Heart right ventricle (tissue), 16 donors: ENCODE data around the gene DBH. TPM values are rescaled to one million over a fixed set of nuclear protein-coding genes. Genes with fewer than 3 reads are reported as not detected.

Experiments
- ATAC-seq, 8 donors: fragments of 200-7000 bp; cut with Tn5 transposase; one replicate each; pipeline ENCODE4 v1.9.1; 2020; ENCODE audit warnings: mild to moderate bottlenecking in 8 of 8, moderate library complexity in 8 of 8, moderate number of reproducible peaks in 1 of 8
- DNase-seq, 2 donors: peaks; one replicate each; pipeline ENCODE4 v3.0.0-alpha.2; 2020
- H3K27ac ChIP-seq, 10 donors: fragments of 200-600 bp; sonication (generic) in 2 of 10; one replicate each; pipeline versions ENCODE4 v1.5.0 to v1.8.0; 2020 to 2022; ENCODE audit warnings: mild to moderate bottlenecking in 3 of 10
- H3K27me3 ChIP-seq, 7 donors: fragments of 200-600 bp; one replicate each; pipeline ENCODE4 v1.8.0; 2021 to 2022; ENCODE audit warnings: mild to moderate bottlenecking in 2 of 7
- H3K36me3 ChIP-seq, 9 donors: fragments of 200-600 bp; sonication (generic) in 1 of 9; one replicate each; pipeline versions ENCODE4 v1.5.0 to v1.8.0; 2020 to 2022; ENCODE audit warnings: mild to moderate bottlenecking in 2 of 9
- H3K4me1 ChIP-seq, 9 donors: fragments of 200-600 bp; sonication (generic) in 1 of 9; one replicate each; pipeline versions ENCODE4 v1.5.0 to v1.8.0; 2020 to 2022; ENCODE audit warnings: mild to moderate bottlenecking in 4 of 9
- H3K4me3 ChIP-seq, 10 donors: fragments of 200-600 bp; sonication (generic) in 2 of 10; one replicate each; pipeline versions ENCODE4 v1.5.0 to v1.8.0; 2020 to 2022; ENCODE audit warnings: mild to moderate bottlenecking in 7 of 10, moderate library complexity in 2 of 10
- H3K9me3 ChIP-seq, 11 donors: fragments of 200-600 bp in 10 of 11; sonication (generic) in 2 of 11; one replicate each; pipeline versions ENCODE4 v1.5.0 to v1.8.0; 2013 to 2022; ENCODE audit warnings: mild to moderate bottlenecking in 2 of 11, control low read depth in 1 of 11, moderate library complexity in 1 of 11
- WGBS, 2 donors: extraction: QIAGEN DNeasy Blood & Tissue Kit; methylation state at CpG; one replicate each; pipeline ENCODE4 v1.1.7; 2013; ENCODE audit warnings: inconsistent platforms in 1 of 2; 5-methylcytosine and 5-hydroxymethylcytosine counted together
- intact Hi-C, 10 donors: fragments of 100-400 bp; cut with DNase I; formaldehyde crosslinking; loops; one replicate each; pipeline versions ENCODE4 v1.11.1 to v1.14.2; 2022
- polyA plus RNA-seq, 2 donors: library from polyadenylated mRNA; stranded (reverse); fragments of 200-250 nt; gene quantifications; one replicate each; pipeline ENCODE4 v1.2.3, GENCODE V29; 2013
- total RNA-seq, 10 donors: library from RNA; stranded (reverse); fragmentation: NEBNext Ultra II Directional in 3 of 10; extraction: Animal tissue kit (Norgen Biotek cat#: 25700) in 3 of 10; gene quantifications; one replicate each; pipeline versions ENCODE4 v1.2.1 to v1.2.4, GENCODE V29; 2021 to 2023
- TF ChIP-seq, protein P1 (sequence below), 9 donors: fragments of 200-600 bp; sonication (generic) in 2 of 9; IDR thresholded peaks; one replicate each; pipeline versions ENCODE4 v1.5.0 to v1.8.0; 2021 to 2022; ENCODE audit warnings: antibody characterized with exemption in 9 of 9, mild to moderate bottlenecking in 5 of 9, moderate library complexity in 1 of 9
- donor health status: Arrhythmogenic right ventricular cardiomyopathy.
- donor health status: ischemic (EF 13 %, LVEDD 7.1; RV severe dilation, severe dysfunction).
- donor health status: healthy with polysubstance abuse.
- donor health status: DM: no; HTN: yes; CAD: no.
- donor health status: DM: no; HTN: no; CAD: no.
- donor health status: ischemic (EF 25% LVEDD 6.9; RV normal size, moderate dysfunction).
- donor health status: ischemic (EF 25% LVEDD 5.7; RV mildly dilated, moderate dysfunction).
- donor health status: healthy.
- donor health status: DM: yes; HTN: yes; CAD: no.
- donor health status: Ischemic cardiomyopathy.
- donor health status: ischemic (EF 35%, LVEDD 5.7; RV mildly dilated, moderate dysfunction).
- donor health status: nonischemic (EF 11% LVEDD 7.7; RV severe dilation, severe dysfunction).
- donor health status: DM: yes; HTN: yes; CAD: no.
- donor health status: PGD.
- donor health status: ischemic (EF 29% LVEDD 5.4; RV normal size, mild dysfunction).
- donor health status: nonischemic (EF 23%, LVEDD 6.1; RV moderate dilation, normal function).

DBH gene
- total and polyA plus RNA-seq, 12 donors: 0.01 to 0.09 TPM; not detected in 10

DNA sequence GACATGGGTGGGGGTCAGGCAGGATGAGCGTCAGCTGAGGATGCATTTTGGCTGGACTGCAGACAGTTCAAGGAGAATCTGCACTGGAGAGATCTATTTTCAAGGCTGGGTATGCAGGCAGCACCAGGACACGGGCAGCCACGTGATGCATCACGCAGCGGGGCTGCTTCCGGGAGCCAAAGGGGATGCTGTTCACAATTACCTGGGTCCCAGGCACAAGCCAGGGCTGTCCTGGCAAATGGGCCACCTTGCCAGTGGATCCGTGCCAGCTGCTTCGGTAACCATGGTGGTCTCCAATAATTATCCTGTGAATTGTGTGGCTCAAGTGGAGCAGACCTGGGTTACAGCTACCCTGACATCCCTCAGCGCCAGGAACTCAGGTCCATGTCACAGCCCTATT is 17.5 kb downstream of the DBH start:
- no peak overlapping the region for H3K4me3 ChIP-seq
- WGBS, 2 donors: 79 to 88% methylated on average over 9 of the region's 9 CpGs
- no peaks in the 10 kb centered on the region for H3K36me3 ChIP-seq
- intact Hi-C loops: no loop called here
- ATAC-seq: no peak
- peaks cover 5 to 12% (median 8%) of the 10 kb centered on the region in 9 donors for H3K4me1 ChIP-seq
- DNase-seq: no peak
- TF ChIP-seq, protein P1, sequence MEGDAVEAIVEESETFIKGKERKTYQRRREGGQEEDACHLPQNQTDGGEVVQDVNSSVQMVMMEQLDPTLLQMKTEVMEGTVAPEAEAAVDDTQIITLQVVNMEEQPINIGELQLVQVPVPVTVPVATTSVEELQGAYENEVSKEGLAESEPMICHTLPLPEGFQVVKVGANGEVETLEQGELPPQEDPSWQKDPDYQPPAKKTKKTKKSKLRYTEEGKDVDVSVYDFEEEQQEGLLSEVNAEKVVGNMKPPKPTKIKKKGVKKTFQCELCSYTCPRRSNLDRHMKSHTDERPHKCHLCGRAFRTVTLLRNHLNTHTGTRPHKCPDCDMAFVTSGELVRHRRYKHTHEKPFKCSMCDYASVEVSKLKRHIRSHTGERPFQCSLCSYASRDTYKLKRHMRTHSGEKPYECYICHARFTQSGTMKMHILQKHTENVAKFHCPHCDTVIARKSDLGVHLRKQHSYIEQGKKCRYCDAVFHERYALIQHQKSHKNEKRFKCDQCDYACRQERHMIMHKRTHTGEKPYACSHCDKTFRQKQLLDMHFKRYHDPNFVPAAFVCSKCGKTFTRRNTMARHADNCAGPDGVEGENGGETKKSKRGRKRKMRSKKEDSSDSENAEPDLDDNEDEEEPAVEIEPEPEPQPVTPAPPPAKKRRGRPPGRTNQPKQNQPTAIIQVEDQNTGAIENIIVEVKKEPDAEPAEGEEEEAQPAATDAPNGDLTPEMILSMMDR (IDR thresholded peaks at IDR 0.05): no peak
- H3K27me3 ChIP-seq: peaks cover 0 to 84% (median 50%) of the 10 kb centered on the region in 7 donors
- no peak overlapping the region for H3K27ac ChIP-seq
- no peaks in the 10 kb centered on the region for H3K9me3 ChIP-seq

GRCh38 chr9:133654736-133655657 is 18.8 kb downstream of the DBH start:
- 66 to 70% methylated on average over 38 of the region's 38 CpGs for WGBS, 2 donors
- ATAC-seq (no peak), DNase-seq (no peak)
- no peaks in the 10 kb centered on the region for H3K9me3 ChIP-seq
- intact Hi-C loops: no loop called here
- H3K4me3 ChIP-seq: no peak overlapping the region
- no peak overlapping the region for H3K27ac ChIP-seq
- TF ChIP-seq, protein P1 (IDR thresholded peaks at IDR 0.05): no peak
- peaks cover 0 to 83% (median 62%) of the 10 kb centered on the region in 7 donors for H3K27me3 ChIP-seq
- H3K36me3 ChIP-seq: no peaks in the 10 kb centered on the region
- peaks cover 9 to 22% (median 16%) of the 10 kb centered on the region in 9 donors for H3K4me1 ChIP-seq

- WGBS, 2 donors: 63 to 70% methylated on average over 14 of the region's 14 CpGs
- DNase-seq: no peak
- H3K4me3 ChIP-seq: no peak overlapping the region
- ATAC-seq: no peak
- no peaks in the 10 kb centered on the region for H3K36me3 ChIP-seq
- no peak overlapping the region for H3K27ac ChIP-seq
- H3K27me3 ChIP-seq: peaks cover 0 to 89% (median 61%) of the 10 kb centered on the region in 7 donors
- H3K4me1 ChIP-seq: peaks cover 9 to 22% (median 16%) of the 10 kb centered on the region in 9 donors
- intact Hi-C loops: no loop called here
- H3K9me3 ChIP-seq: no peaks in the 10 kb centered on the region
- TF ChIP-seq, protein P1 (IDR thresholded peaks at IDR 0.05): no peak
These were observed 19.5 kb downstream of the DBH start for GRCh38 chr9:133655701-133656100.

DNA sequence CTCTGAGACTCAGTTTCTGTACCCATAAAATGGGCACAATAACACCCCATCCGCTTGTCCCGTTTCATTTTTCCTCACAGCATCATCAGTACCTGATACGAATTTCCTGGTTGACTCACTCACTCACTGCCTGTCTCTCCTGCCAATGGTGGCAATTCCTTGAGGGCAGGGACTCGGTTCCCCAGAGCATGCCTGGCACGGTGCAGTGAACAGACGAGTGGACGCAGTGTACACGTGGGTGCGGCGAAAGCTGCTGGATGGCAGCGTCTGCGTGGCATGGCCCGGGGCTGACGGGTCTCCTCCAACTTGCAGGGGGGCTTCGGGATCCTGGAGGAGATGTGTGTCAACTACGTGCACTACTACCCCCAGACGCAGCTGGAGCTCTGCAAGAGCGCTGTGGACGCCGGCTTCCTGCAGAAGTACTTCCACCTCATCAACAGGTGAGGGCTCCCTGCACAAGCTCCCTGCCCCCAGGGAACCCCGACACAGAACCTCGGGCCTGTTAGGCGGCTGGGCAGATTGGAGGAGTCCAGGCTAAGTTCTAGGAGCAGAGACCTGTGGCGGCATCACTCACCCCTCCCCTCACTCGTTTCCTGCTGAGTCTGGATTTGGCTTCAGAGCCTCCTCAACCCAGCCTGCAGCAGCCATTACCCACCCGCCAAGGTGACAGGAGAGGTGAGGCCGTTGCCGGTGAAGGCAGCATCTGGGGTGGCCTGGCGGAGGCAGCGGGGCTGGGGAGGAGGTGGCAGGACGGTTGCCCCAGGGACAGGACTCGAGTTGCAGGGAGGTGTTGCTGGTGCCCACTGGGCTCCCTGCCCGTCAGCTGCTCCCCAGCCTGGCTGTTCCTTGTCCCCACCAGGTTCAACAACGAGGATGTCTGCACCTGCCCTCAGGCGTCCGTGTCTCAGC is 20.3 kb downstream of the DBH start:
- H3K9me3 ChIP-seq: no peaks in the 10 kb centered on the region
- peaks cover 0 to 84% (median 64%) of the 10 kb centered on the region in 7 donors for H3K27me3 ChIP-seq
- no peak for ATAC-seq
- TF ChIP-seq, protein P1 (IDR thresholded peaks at IDR 0.05): no peak
- H3K4me3 ChIP-seq: no peak overlapping the region
- H3K36me3 ChIP-seq: no peaks in the 10 kb centered on the region
- no peak for DNase-seq
- H3K27ac ChIP-seq: no peak overlapping the region
- intact Hi-C loops: no loop called here
- H3K4me1 ChIP-seq: peaks cover 9 to 22% (median 16%) of the 10 kb centered on the region in 9 donors
- WGBS, 2 donors: 71 to 73% methylated on average over 36 of the region's 36 CpGs
